IPS-NIHi11 (cell line): ENCODE data around the gene HSPA8.

Source experiments
- DNase-seq: peaks from one replicate; pipeline ENCODE4 v3.0.0; 2012; ENCODE audit warnings: mixed read lengths, low spot score

HSPA8 gene

GRCh38 chr11:123047266-123047946 lies 14.5 kb downstream of the HSPA8 start:
- no peak for DNase-seq

GRCh38 chr11:123046473-123047259 lies 15.3 kb downstream of the HSPA8 start:
- DNase-seq = no peak

GRCh38 chr11:123045101-123045500 lies 16.8 kb downstream of the HSPA8 start:
- no peak for DNase-seq

- DNase-seq = no peak
Measured at GRCh38 chr11:123041185-123041584, 20.8 kb downstream of the HSPA8 start.

- no peak for DNase-seq
Measured at GRCh38 chr11:123040111-123040432, 21.9 kb downstream of the HSPA8 start.

- DNase-seq = no peak
Measured at GRCh38 chr11:123035831-123036230, 26.1 kb downstream of the HSPA8 start.

- DNase-seq = no peak
Measured at GRCh38 chr11:123034597-123034996, 27.3 kb downstream of the HSPA8 start.

GRCh38 chr11:123033895-123034294 lies 28.0 kb downstream of the HSPA8 start:
- no peak for DNase-seq

GRCh38 chr11:123030517-123030916 lies 31.4 kb downstream of the HSPA8 start:
- DNase-seq = no peak

- peak; percentile 78 for DNase-seq
Measured at GRCh38 chr11:123020968-123021367, 41.0 kb downstream of the HSPA8 start.

- DNase-seq = no peak
Measured at GRCh38 chr11:123018702-123019101, 43.2 kb downstream of the HSPA8 start.

GRCh38 chr11:123011510-123011909 lies 50.4 kb downstream of the HSPA8 start:
- DNase-seq = no peak
